Measurements from ENCODE around the gene SRGAP1.

GRCh38 chr12:63836936-63837335, 7.6 kb upstream of the SRGAP1 start:
- TF ChIP-seq EZH2 (IDR thresholded peaks at IDR 0.05; ENCODE audit: borderline replicate concordance) (no peak), CTCF (IDR thresholded peaks at IDR 0.05; ENCODE audit: poor library complexity) (no peak), EZH2phosphoT487 (IDR thresholded peaks at IDR 0.05; ENCODE audit: low read depth, severe bottlenecking, unreplicated experiment) (no peak)
